A673 (cell line): ENCODE measurements around the gene NOC4L.

Experiments used
- CTCF ChIP-seq: fragments of 300-800, 200-600 bp; sonication (generic); conservative IDR thresholded peaks from 2 replicates; pipeline ENCODE4 v1.5.1; 2017; ENCODE audit warnings: low read depth, mild to moderate bottlenecking, antibody characterized with exemption, low read length, moderate library complexity, mixed read lengths
- EZH2 ChIP-seq: fragments of 200-600 bp; sonication (generic); IDR thresholded peaks from 2 replicates; pipeline ENCODE4 v1.6.1; 2017; ENCODE audit warnings: borderline replicate concordance, low read depth, mild to moderate bottlenecking, mixed read lengths, antibody characterized with exemption, low read length; ENCODE audit not compliant: poor library complexity, severe bottlenecking

- TF ChIP-seq CTCF (no peak), EZH2 (no peak)
Measured at GRCh38 chr12:132199526-132200319, 55.5 kb downstream of the NOC4L start.
